Smooth muscle cell (in vitro differentiated cells): ENCODE measurements around the gene RAB11FIP3. TPM values are rescaled to one million over a fixed set of nuclear protein-coding genes. Genes with fewer than 3 reads are reported as not detected.
A peak's percentile ranks its signal among the peaks of the same experiment; 100 is the strongest.
"Not testable (repeated sequence)": the region's sequence is repeated elsewhere in the genome, so short reads cannot be mapped to it uniquely, and the experiment has no call there.

Experiments used
- DNase-seq: peaks from one replicate; lab custom pipeline; 2025; ENCODE audit not compliant: unreplicated experiment; lab: John Stamatoyannopoulos, UW
- H2AFZ ChIP-seq: fragments of 200-600 bp; sonication (generic); 2 replicates; pipeline ENCODE4 v1.6.0; 2016; ENCODE audit warnings: antibody characterized with exemption, low read depth, mild to moderate bottlenecking
- H3F3A ChIP-seq: fragments of 200-600 bp; sonication (generic); 2 replicates; pipeline ENCODE4 v1.6.0; 2017; ENCODE audit warnings: antibody characterized with exemption, low read depth
- H3K27ac ChIP-seq: fragments of 200-600 bp; sonication (generic); 2 replicates; pipeline ENCODE4 v1.5.1; 2016; ENCODE audit warnings: low read depth, mild to moderate bottlenecking
- H3K27me3 ChIP-seq: fragments of 200-600 bp; sonication (generic); 2 replicates; pipeline ENCODE4 v1.6.1; 2016; ENCODE audit warnings: low read depth, mild to moderate bottlenecking
- H3K36me3 ChIP-seq: fragments of 200-600 bp; sonication (generic); 2 replicates; pipeline ENCODE4 v1.5.1; 2016; ENCODE audit warnings: low read depth
- H3K4me1 ChIP-seq: fragments of 200-600 bp; sonication (generic); 2 replicates; pipeline ENCODE4 v1.5.1; 2016; ENCODE audit warnings: low read depth
- H3K4me2 ChIP-seq: fragments of 200-600 bp; sonication (generic); 2 replicates; pipeline ENCODE4 v1.6.0; 2016; ENCODE audit warnings: mild to moderate bottlenecking
- H3K4me3 ChIP-seq: fragments of 200-600 bp; sonication (generic); 2 replicates; pipeline ENCODE4 v1.5.1; 2016; ENCODE audit warnings: mild to moderate bottlenecking
- H3K79me2 ChIP-seq: fragments of 200-600 bp; sonication (generic); 2 replicates; pipeline ENCODE4 v1.6.0; 2016; ENCODE audit warnings: low read depth, mild to moderate bottlenecking
- H3K9ac ChIP-seq: fragments of 200-600 bp; sonication (generic); 2 replicates; pipeline ENCODE4 v1.6.0; 2016; ENCODE audit warnings: low read depth
- H3K9me3 ChIP-seq: fragments of 200-600 bp; sonication (generic); replicated peaks from 2 replicates; pipeline ENCODE4 v1.5.1; 2016; ENCODE audit warnings: low read depth
- H4K20me1 ChIP-seq: fragments of 200-600 bp; sonication (generic); 2 replicates; pipeline ENCODE4 v1.6.0; 2016; ENCODE audit warnings: low read depth
- WGBS: methylation state at CpG from one replicate; pipeline ENCODE4 v1.1.7; 2016; ENCODE audit warnings: low lambda C conversion rate; 5-methylcytosine and 5-hydroxymethylcytosine counted together
- polyA plus RNA-seq: library from polyadenylated mRNA; unstranded; fragments of >200 nt; fragmentation: Nextera tagmentation; extraction: Ambion mirVana; gene quantifications from 2 replicates; pipeline ENCODE4 v1.2.1, GENCODE V29; 2016
- total RNA-seq: library from RNA; depleted of rRNA; stranded (reverse); fragments of >200 nt; gene quantifications from 2 replicates; pipeline ENCODE4 v1.2.3, GENCODE V29; 2014
- TF ChIP-seq, protein P1 (sequence below): fragments of 200-600 bp; sonication (generic); IDR thresholded peaks from 2 replicates; pipeline ENCODE4 v1.5.1; 2017; ENCODE audit warnings: borderline replicate concordance, mild to moderate bottlenecking, antibody characterized with exemption; ENCODE audit not compliant: insufficient read depth, poor library complexity, severe bottlenecking

Gene RAB11FIP3
- total and polyA plus RNA-seq, 2 experiments from 2014 or later = 19.5 to 20.4 TPM

DNA sequence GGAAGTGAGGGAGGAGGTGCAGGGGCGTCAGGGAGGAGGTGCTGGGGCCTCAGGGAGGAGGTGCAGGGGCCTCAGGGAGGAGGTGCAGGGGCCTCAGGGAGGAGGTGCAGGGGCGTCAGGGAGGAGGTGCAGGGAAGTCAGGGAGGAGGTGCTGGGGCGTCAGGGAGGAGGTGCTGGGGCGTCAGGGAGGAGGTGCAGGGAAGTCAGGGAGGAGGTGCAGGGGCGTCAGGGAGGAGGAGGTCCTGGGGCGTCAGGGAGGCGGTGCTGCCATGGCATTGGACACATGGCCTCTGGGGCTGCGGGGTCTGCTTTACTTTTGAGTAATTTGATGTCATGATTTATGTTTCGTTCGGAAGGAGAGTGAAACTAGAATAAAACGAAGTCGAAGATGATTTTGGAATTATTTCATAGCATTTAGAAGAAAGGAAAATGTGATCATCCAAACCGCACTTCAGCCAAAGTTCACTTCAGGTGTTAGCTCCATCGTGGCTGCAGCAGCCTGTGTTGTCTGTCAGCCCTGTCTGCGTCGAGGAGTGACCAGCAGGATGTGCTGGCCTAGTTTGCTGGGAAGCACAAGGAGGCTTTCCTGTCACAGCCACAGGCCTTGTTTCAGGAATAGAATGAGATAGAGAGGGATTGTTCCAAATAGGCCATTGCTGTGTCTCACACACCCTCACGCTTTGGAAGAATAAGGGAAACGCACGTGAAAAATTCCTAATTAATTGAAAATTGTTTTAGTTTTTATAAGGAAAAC is 42.8 kb downstream of the RAB11FIP3 start:
- WGBS = 93% methylated on average over 12 of the region's 19 CpGs
- H2AFZ ChIP-seq = no peak overlapping the region
- no peaks in the 10 kb centered on the region for H3F3A ChIP-seq
- no peak overlapping the region for H3K9ac ChIP-seq
- DNase-seq = no peak
- TF ChIP-seq, protein P1, sequence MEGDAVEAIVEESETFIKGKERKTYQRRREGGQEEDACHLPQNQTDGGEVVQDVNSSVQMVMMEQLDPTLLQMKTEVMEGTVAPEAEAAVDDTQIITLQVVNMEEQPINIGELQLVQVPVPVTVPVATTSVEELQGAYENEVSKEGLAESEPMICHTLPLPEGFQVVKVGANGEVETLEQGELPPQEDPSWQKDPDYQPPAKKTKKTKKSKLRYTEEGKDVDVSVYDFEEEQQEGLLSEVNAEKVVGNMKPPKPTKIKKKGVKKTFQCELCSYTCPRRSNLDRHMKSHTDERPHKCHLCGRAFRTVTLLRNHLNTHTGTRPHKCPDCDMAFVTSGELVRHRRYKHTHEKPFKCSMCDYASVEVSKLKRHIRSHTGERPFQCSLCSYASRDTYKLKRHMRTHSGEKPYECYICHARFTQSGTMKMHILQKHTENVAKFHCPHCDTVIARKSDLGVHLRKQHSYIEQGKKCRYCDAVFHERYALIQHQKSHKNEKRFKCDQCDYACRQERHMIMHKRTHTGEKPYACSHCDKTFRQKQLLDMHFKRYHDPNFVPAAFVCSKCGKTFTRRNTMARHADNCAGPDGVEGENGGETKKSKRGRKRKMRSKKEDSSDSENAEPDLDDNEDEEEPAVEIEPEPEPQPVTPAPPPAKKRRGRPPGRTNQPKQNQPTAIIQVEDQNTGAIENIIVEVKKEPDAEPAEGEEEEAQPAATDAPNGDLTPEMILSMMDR = no peak
- H3K4me2 ChIP-seq = no peak overlapping the region
- H3K27ac ChIP-seq = no peak overlapping the region
- H3K27me3 ChIP-seq = no peaks in the 10 kb centered on the region
- peaks cover 5% of the 10 kb centered on the region for H3K4me1 ChIP-seq
- no peak overlapping the region for H3K4me3 ChIP-seq
- no peaks in the 10 kb centered on the region for H3K36me3 ChIP-seq
- peaks cover 85% of the 10 kb centered on the region for H4K20me1 ChIP-seq
- H3K79me2 ChIP-seq = peaks cover 4% of the 10 kb centered on the region
- no peaks in the 10 kb centered on the region for H3K9me3 ChIP-seq

DNA sequence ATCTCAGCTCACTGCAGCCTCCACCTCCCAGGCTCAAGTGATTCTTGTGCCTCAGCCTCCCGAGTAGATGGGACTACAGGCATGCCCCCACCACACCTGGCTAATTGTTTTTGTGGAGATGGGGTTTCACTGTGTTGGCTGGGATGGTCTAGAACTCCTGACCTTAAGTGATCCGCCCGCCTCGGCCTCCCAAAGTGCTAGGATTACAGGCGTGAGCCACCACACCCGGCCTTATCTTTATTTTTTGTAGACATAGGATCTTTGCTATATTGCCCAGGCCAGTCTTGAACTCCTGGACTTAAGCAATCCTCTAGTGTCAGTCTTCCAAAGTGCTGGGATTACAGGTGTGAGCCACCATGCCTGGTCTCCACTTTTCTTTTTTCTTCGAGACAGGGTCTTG is 44.0 kb downstream of the RAB11FIP3 start:
- WGBS = 99% methylated on average over 7 of the region's 7 CpGs
- not testable (repeated sequence) for DNase-seq
- H4K20me1 ChIP-seq = peaks cover 83% of the 10 kb centered on the region

DNA sequence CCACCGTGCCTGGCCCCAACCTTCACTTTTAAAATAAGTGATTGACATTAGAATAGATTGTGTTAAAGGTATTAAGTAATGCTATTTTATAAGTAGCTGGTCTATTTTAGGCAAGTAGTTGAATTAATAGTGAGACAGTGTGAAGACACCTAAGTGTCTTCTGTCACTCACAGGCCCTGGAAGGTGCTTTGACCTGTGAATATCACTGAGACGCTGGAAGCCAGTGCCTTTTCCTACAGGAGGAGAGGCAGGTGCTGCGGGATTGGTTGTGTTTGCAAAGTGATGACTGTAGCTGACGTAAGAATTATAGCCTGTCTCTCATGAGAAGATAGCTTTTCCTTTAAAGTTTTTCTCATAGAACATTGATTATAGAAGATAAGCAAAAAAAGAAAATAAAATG is 45.0 kb downstream of the RAB11FIP3 start:
- H3K4me3 ChIP-seq = no peak overlapping the region
- no peak overlapping the region for H3K27ac ChIP-seq
- TF ChIP-seq, protein P1 = no peak
- H3K9me3 ChIP-seq = no peaks in the 10 kb centered on the region
- H3K79me2 ChIP-seq = peaks cover 4% of the 10 kb centered on the region
- no peak overlapping the region for H3K4me2 ChIP-seq
- no peaks in the 10 kb centered on the region for H3K36me3 ChIP-seq
- no peak overlapping the region for H3K9ac ChIP-seq
- peaks cover 5% of the 10 kb centered on the region for H3K4me1 ChIP-seq
- no peaks in the 10 kb centered on the region for H3F3A ChIP-seq
- H3K27me3 ChIP-seq = no peaks in the 10 kb centered on the region
- H2AFZ ChIP-seq = no peak overlapping the region
- peaks cover 83% of the 10 kb centered on the region for H4K20me1 ChIP-seq
- no peak for DNase-seq
- WGBS = 81% methylated on average over 4 of the region's 4 CpGs

More for the DNA sequence above, 44.0 kb downstream of the RAB11FIP3 start:
- not testable (repeated sequence) for H3K27me3 ChIP-seq, H3K79me2 ChIP-seq, H3K9ac ChIP-seq, H3K4me3 ChIP-seq, H3F3A ChIP-seq, H2AFZ ChIP-seq, H3K36me3 ChIP-seq, H3K9me3 ChIP-seq, H3K4me2 ChIP-seq, H3K27ac ChIP-seq, H3K4me1 ChIP-seq

DNA sequence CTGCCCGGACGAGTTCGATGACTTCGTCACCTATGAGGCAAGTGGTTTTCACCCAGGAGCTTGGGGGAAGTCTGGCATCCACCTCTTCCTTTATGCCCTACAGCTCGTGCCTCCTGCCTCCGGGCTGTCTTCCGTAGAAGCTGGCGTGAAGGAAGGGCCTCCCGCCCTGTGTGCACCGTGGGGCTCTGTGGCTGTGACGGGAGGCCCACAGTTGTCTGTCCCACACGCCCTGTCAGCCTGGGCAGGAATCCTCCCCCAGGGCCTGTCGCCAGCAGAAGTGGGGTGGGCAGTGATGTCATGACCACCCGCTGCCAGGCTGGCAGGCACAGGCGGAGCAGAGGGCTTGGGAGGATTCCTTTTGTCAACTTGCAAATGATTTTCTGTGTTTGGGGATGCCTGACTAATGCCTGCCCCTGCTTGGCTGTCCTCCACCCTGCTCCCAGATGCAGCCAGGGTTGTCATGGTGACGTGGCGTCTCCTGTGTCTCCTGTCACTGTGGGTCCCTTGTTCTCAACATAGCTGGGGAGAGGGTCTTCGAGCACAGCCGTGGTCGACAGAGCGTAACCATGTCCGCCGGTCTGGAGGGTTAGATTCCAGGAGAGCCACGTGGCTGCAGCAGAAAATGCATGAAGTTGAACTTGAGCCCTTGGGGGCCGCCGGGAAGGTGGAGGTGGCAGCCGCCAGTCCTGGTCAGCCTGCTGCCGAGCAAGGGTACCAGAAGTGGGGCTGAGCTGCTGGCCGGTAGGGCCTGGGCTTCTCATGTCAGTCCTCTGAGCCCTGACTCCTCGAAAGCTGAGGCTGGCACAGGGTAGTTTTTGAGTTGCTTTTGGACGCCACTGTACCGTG is 46.1 kb downstream of the RAB11FIP3 start:
- WGBS = 70% methylated on average over 32 of the region's 32 CpGs
- Histone ChIP-seq H2AFZ (no peak overlapping the region), H3K27ac (no peak overlapping the region)

More for the DNA sequence above, 46.1 kb downstream of the RAB11FIP3 start:
- Histone ChIP-seq H3K9ac (no peak overlapping the region), H3K36me3 (no peaks in the 10 kb centered on the region), H4K20me1 (peaks cover 82% of the 10 kb centered on the region), H3K9me3 (no peaks in the 10 kb centered on the region), H3K79me2 (peaks cover 4% of the 10 kb centered on the region), H3K4me1 (peaks cover 5% of the 10 kb centered on the region), H3K4me2 (peak overlapping the region; percentile 2), H3F3A (no peaks in the 10 kb centered on the region), H3K4me3 (no peak overlapping the region), H3K27me3 (no peaks in the 10 kb centered on the region)
- peak; percentile 9 for DNase-seq
- TF ChIP-seq, protein P1 = no peak
